Progenitor cell of endocrine pancreas (in vitro differentiated cells): ENCODE measurements around the gene STAMBP. TPM values are rescaled to one million over a fixed set of nuclear protein-coding genes. Genes with fewer than 3 reads are reported as not detected.

Source experiments
- DNase-seq: peaks from one replicate; pipeline ENCODE4 v3.0.0; 2021; ENCODE audit warnings: low spot score; ENCODE audit not compliant: unreplicated experiment
- H3K27ac Mint-ChIP-seq: 2 replicates; pipeline ENCODE4 v1.8.0; 2021; ENCODE audit warnings: mild to moderate bottlenecking, moderate library complexity, mixed read lengths
- H3K27me3 Mint-ChIP-seq: 2 replicates; pipeline ENCODE4 v1.8.0; 2021; ENCODE audit warnings: mixed read lengths
- H3K36me3 Mint-ChIP-seq: 2 replicates; pipeline ENCODE4 v1.8.0; 2022; ENCODE audit warnings: mixed read lengths; ENCODE audit not compliant: insufficient read depth
- H3K4me1 Mint-ChIP-seq: 2 replicates; pipeline ENCODE4 v1.8.0; 2021; ENCODE audit warnings: low read depth, mixed read lengths
- H3K4me3 Mint-ChIP-seq: 2 replicates; pipeline ENCODE4 v1.8.0; 2021; ENCODE audit warnings: low read depth, mild to moderate bottlenecking, moderate library complexity, mixed read lengths
- H3K9me3 Mint-ChIP-seq: 2 replicates; pipeline ENCODE4 v1.8.0; 2021; ENCODE audit warnings: low read depth, mixed read lengths
- CTCF ChIP-seq: fragments of 200-600 bp; sonication (generic); IDR thresholded peaks from one replicate; pipeline ENCODE4 v1.5.0; 2021; ENCODE audit warnings: antibody characterized with exemption, mild to moderate bottlenecking; ENCODE audit not compliant: unreplicated experiment
- total RNA-seq: library from RNA; stranded (reverse); gene quantifications from 2 replicates; pipeline ENCODE4 v1.2.1, GENCODE V29; 2021

STAMBP gene
- total RNA-seq, 1 donor from 2014 or later: 39.0 TPM

DNA sequence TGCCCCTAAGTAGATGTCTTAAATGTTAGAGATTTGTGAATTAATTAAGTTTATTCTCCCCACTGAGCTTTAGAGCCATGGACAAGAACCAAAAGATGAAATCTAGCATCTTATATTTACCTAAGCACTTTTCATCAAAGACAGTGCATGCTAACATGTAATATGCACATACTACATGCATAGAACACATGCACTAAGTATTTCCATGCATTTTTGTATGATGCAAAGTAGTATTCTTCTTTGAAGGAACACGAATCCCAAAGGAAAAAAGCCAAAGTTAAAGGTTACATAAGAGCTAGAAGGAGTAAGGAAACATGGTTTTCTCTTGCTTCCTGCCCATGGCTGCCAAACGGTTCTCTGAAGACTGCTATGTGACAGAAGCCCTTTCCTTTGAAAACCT, 15.3 kb downstream of the STAMBP start:
- no peaks in the 10 kb centered on the region for H3K9me3 Mint-ChIP-seq
- no peak overlapping the region for H3K4me3 Mint-ChIP-seq
- H3K36me3 Mint-ChIP-seq: peaks cover 22% of the 10 kb centered on the region
- H3K27me3 Mint-ChIP-seq: no peaks in the 10 kb centered on the region
- H3K4me1 Mint-ChIP-seq: peaks cover 11% of the 10 kb centered on the region
- no peak overlapping the region for H3K27ac Mint-ChIP-seq
- TF ChIP-seq CTCF: no peak
- no peak for DNase-seq

GRCh38 chr2:73850009-73850408, 21.2 kb downstream of the STAMBP start:
- Mint-ChIP-seq H3K36me3 (peaks cover 21% of the 10 kb centered on the region), H3K27me3 (no peaks in the 10 kb centered on the region), H3K4me3 (no peak overlapping the region), H3K9me3 (no peaks in the 10 kb centered on the region), H3K27ac (no peak overlapping the region), H3K4me1 (no peaks in the 10 kb centered on the region)
- no peak for TF ChIP-seq CTCF
- DNase-seq: no peak

GRCh38 chr2:73851274-73851673, 22.5 kb downstream of the STAMBP start:
- H3K9me3 Mint-ChIP-seq: no peaks in the 10 kb centered on the region
- no peak for DNase-seq
- no peaks in the 10 kb centered on the region for H3K4me1 Mint-ChIP-seq
- H3K27me3 Mint-ChIP-seq: no peaks in the 10 kb centered on the region
- H3K4me3 Mint-ChIP-seq: no peak overlapping the region
- H3K27ac Mint-ChIP-seq: no peak overlapping the region
- TF ChIP-seq CTCF: peak; percentile 44
- H3K36me3 Mint-ChIP-seq: peaks cover 26% of the 10 kb centered on the region

DNA sequence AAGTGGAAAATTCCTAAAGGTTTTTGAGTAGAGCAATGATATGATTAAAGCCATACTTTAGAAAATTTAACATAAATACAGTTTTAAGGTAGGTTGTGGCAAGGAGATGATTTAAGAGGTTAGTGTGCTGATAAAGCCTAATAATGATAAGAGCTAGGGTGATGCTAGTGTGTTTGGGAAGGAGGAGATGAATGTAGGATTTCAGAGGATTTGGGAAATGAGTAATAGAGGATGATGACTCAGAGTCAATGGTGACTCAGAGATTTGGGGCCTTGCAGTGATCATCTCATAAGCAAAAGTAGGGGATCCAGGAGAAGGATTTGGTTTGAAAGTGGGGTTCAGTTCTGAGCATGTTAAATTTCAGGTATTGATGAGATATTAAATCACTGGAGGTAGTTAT, 23.3 kb downstream of the STAMBP start:
- Mint-ChIP-seq H3K27me3 (no peaks in the 10 kb centered on the region), H3K27ac (no peak overlapping the region), H3K36me3 (peaks cover 25% of the 10 kb centered on the region), H3K9me3 (no peaks in the 10 kb centered on the region), H3K4me1 (no peaks in the 10 kb centered on the region), H3K4me3 (no peak overlapping the region)
- TF ChIP-seq CTCF: no peak
- no peak for DNase-seq

- Mint-ChIP-seq H3K4me3 (no peak overlapping the region), H3K36me3 (peaks cover 27% of the 10 kb centered on the region), H3K27me3 (no peaks in the 10 kb centered on the region), H3K4me1 (no peaks in the 10 kb centered on the region), H3K27ac (no peak overlapping the region), H3K9me3 (no peaks in the 10 kb centered on the region)
- TF ChIP-seq CTCF: no peak
- DNase-seq: no peak
These were observed 26.8 kb downstream of the STAMBP start for GRCh38 chr2:73855526-73855925.
